Stimulated activated CD8-positive, alpha-beta memory T cell treated with anti-CD3 and anti-CD28 coated beads, Interleukin-12 subunit alpha, Interleukin-12 subunit beta, amount 100 ng/mL, for 24 hours (primary cell): ENCODE data around the gene RCSD1.
A peak's percentile ranks its signal among the peaks of the same experiment; 100 is the strongest.

ENCODE experiments used
- DNase-seq: peaks from one replicate; pipeline ENCODE4 v3.0.0-alpha.2; 2020; ENCODE audit errors: extremely low read depth

The RCSD1 gene

DNA sequence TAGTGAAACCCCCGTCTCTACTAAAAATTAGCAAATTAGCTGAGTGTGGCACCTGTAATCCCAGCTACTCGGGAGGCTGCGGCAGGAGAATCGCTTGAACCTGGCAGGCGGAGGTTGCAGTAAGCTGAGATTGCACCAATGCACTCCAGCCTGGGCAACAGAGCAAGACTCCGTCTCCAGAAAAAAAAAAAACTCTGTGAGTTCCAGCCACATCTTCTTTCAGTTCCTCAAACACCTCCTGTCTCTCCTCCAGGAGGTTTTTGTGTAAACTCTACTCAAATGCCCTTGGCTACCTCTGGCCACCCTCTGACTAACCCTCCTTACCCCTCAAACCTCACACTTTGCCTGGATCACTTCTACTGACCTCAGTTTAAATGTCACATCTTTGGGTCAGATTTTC, 38.1 kb downstream of the RCSD1 start:
- DNase-seq, result no peak

- DNase-seq, result no peak
These were observed 39.4 kb downstream of the RCSD1 start for GRCh38 chr1:167669209-167670124.

- no peak for DNase-seq
These were observed 40.5 kb downstream of the RCSD1 start for GRCh38 chr1:167670563-167670962.

DNA sequence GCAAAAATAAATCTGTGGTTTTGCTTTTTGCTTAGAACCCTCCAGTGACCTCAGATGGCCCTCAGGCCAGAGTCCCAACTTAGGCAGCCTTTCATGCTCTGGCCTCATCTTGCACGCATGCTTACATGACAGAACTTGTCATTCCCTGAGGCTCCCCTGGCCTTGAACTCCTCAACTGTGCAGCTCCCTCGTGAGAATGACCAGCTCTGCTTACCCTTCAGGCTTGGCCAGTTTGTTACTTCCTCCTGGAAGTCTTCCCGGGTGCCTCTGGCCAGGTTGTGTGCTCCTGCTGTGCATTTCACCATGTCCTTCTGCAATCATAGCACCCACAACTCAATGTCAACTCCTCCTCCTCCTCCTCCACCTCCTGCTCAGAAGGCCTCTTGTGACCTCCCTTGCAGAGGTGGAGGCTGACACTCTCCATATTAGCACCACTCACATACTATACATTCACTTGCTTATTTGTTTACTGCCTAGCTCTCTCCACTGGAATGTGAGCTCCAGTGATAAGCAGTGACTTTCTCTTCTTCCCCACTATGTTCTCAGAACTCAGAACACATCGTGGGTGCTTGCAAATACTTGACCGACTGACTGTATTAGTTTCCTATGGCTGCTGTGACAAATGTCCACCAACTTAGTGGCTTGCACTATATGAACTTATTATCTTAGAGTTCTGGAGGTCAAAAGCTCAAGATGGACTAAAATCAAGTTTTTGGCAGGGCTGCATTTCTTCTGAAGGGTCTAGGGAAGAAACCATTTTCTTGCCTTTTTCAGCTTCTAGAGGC, 41.9 kb downstream of the RCSD1 start:
- DNase-seq, result no peak

- no peak for DNase-seq
These were observed 42.8 kb downstream of the RCSD1 start for GRCh38 chr1:167672831-167673230.

DNA sequence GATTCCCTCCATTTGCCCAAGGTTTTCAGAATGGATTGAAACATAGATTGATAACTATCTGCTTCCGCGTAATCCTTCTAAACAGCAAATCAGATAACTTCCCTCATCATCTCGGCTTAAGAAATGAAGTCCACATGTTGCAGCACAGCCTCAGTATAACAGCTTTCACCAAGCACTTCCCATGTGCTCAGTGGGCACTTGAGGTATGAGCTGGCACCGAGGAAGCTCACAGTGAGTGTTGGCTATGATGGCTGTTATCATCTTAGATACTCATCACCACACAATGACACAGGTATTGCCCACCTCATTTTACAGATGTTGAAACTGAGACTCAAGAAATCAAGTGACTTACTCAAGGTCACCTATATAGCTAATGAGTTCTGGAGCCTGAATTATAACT, 43.2 kb downstream of the RCSD1 start:
- no peak for DNase-seq

- DNase-seq, result no peak
These were observed 44.1 kb downstream of the RCSD1 start for GRCh38 chr1:167674156-167674555.

DNA sequence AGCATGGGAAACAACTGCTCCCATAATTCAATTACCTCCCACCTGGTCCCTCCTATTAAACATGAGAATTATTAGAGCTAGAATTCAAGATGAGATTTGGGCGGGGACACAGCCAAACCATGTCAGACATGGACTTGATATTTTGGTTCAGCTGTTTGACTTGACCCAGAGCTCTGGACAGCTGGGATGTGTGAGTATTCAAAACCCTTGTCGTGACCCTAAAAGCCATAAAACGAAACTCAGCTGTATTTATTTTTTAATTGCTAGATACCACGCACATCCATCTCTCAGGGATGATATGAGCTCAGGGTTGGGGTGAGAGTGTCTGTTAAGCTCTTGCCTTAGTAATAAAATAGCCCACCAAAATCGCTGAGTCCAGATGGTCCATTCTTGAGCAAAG, 45.4 kb downstream of the RCSD1 start:
- no peak for DNase-seq

DNA sequence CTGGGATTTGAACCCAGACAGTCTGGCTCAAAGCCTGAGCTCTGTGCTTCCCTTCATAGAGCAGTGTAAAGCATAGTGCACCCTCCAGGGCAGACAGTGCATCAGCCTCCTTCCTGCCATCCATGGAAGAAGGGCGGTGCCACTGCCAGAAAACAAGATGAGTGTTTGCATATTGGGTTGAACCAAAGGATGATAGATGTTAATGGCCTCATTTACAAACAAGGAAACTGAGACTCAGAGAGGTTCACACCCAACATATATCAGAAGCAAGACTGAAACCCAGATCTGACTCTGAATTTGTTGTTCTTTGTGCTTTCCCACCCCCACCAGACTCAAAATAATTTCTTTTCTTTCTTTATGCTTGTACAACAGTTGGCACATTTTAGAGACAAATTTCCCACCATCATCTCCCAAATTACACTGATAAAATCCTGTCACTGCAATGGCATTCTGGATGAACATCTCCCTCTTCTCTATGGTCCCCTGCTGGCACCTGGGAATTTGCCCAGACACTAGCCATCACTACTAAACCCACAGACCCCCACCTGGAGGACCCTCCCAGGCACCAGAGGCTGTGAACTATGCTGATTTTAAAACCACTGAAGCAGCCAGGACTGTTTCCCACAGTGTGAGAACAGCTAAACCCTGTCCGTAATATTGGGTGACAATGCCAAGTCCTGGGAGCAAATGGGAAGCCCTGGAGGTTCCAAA, 46.3 kb downstream of the RCSD1 start:
- DNase-seq, result no peak

DNA sequence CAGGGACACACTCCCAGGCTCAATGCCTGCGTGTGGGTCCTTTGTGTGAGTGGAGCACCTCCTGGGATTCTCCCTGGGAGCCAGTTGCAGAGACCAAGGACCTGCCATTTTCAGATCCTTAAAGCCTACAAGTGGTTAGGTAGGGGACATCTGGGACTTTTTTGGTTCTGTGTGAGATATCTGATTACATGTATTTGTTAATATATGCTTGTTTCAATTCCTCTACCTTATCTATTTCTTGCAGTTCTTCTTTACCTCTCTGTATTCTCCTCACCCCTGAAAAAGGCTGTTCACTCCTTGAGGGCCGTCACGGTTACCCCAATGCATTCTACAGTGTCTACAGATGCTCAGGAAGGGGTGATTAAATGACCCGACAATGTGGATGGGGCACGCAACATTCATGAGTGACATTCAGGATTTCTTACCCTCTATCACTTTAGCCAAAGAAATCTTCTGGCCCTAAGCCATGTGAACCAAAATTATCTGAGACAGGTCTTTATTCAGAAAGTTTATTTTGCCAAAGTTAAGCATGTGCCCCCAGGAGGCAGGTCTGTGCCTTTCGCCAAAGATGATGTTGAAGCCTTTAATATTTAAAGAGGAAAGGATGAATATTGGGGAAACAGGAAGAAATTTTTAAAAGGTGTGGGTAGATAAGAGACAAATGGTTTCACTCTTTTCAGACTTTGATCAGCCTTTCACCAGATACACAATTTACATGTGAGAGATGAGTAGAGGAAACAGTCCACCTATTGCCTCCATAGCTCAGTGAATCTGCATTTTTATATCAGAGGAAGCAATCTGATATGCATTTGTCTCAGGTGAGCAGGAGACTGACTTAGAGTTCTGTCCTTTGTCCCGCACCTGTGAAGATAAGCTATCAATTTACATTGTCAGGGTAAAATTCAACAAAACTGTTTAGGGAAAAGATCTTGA, 47.1 kb downstream of the RCSD1 start:
- no peak for DNase-seq

- no peak for DNase-seq
These were observed 48.4 kb downstream of the RCSD1 start for GRCh38 chr1:167678422-167678821.

GRCh38 chr1:167678838-167679237, 48.8 kb downstream of the RCSD1 start:
- no peak for DNase-seq

GRCh38 chr1:167679714-167680113, 49.7 kb downstream of the RCSD1 start:
- DNase-seq, result no peak

DNA sequence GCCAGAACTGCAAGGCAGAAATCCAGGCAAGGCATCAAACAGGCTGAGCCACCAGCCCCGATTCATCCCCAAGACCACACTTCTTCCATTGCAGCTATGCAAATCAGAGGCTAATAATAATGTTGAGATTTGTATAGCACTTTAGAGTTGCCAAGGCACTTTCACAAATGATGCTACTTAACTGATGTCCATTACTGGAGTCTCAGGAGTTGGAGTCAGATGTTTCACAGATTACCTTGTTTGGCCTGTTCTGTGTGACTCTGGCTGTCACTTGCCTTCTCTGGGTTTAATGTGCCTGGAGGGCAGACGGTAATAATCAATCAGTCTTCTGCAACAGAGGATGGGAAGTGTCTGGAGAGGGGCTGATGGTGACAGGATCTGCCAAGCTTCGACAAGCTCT, 51.0 kb downstream of the RCSD1 start:
- no peak for DNase-seq

GRCh38 chr1:167681451-167682098, 51.5 kb downstream of the RCSD1 start:
- no peak for DNase-seq

DNA sequence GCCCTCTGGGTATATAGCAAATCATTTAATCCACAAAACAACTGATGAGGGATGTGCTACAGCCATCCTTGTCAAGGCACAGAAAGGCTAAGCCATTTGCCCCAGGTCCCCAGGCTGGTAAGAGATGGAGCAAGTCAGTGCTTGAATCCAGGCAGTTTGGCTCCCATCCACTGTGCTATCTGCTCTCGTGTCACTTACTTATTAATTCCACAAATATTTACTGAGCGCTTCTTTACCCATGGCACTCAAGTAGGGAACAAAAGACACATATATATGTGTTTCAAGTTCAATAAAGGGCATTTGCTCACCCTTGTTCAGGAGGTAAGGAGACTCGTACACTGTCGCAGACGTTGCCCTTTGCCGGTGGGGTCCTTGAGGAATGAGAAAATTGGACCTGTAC, 53.2 kb downstream of the RCSD1 start:
- no peak for DNase-seq

GRCh38 chr1:167683641-167684502, 53.8 kb downstream of the RCSD1 start:
- DNase-seq, result no peak

DNA sequence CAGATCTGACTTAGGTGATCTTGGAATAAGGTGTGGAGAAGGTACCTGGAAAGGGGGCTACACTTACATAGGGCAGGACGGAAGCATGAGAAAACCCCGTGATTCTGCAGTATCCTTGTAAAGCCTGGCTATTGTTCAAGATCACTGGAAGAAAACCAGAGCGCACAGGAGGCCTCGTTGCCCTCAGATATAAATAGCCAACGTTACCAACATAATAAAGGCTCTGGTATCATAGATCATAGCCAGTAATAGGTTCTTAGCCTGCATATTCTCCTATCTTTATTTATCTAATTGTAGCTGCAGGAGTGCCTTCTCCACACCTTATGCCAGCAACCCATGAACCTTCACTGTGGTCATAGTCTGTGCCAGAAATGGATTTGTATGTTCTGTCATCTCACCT, 55.8 kb downstream of the RCSD1 start:
- no peak for DNase-seq

DNA sequence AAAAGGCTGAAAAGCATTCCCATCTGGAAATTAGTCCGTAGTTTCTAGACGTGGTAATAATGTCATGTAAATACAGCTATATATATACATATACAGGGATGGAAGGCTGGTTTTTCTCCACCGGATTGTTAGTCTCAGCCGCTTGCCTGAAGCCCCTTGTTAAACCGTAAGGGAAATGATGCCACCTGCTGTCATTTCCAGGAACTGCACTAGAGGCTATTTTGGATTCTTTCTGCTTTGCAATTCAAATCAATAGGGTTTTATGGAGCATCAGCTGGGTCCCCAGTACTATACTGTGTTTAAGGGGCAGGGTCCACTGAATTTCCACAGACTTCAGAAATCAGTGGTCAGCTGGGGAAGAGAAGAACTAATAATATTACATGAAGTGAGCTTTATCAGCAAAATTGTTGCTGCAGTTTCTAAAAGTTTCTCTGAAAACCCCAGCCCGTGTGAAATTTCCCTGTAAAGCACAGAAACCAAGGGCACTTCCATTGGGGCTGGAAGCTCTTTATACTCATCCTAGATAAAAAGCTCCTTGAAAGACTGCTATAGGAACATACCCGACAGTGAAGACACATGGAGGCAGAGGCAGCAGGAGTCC, 58.0 kb downstream of the RCSD1 start:
- peak; percentile 32 for DNase-seq
